ENCODE results near the gene ACAA1. TPM values are rescaled to one million over a fixed set of nuclear protein-coding genes. Genes with fewer than 3 reads are reported as not detected.
A peak's percentile ranks its signal among the peaks of the same experiment; 100 is the strongest.

ACAA1 gene
- total and polyA plus RNA-seq, 12 donors: 42.3 to 200 (median 106) TPM

GRCh38 chr3:38109580-38110313 lies 27.2 kb downstream of the ACAA1 start:
- TF ChIP-seq CTCF (IDR thresholded peaks at IDR 0.05) (no peak), POLR2A (IDR thresholded peaks at IDR 0.05) (no peak)
- Histone ChIP-seq H3K27ac (no peak overlapping the region), H3K4me1 (replicated peaks in 1 of 2) (no peaks in the 10 kb centered on the region), H3K27me3 (no peaks in the 10 kb centered on the region), H3K36me3 (replicated peaks in 1 of 2) (no peaks in the 10 kb centered on the region), H3K4me3 (no peak overlapping the region), H3K9me3 (replicated peaks in 1 of 3) (no peaks in the 10 kb centered on the region)
- intact Hi-C loops (cut with DNase I): loop anchor here in 1 of 2 donors (10.0 kb wide), 2 partner anchors 105 to 365 kb away; no protein-coding TSS in a partner anchor
- DNase-seq: peak in 3 of 7 donors; percentile 12 to 31 (median 16)
- WGBS, 4 donors: 89 to 100% (median 94%) methylated on average over 2 to 17 of the region's 17 CpGs

GRCh38 chr3:38108649-38109579 lies 28.0 kb downstream of the ACAA1 start:
- DNase-seq: peak in 3 of 7 donors; percentile 5 to 48 (median 19)
- H3K4me3 ChIP-seq: no peak overlapping the region
- intact Hi-C loops (cut with DNase I): no loop called here
- no peaks in the 10 kb centered on the region for H3K9me3 ChIP-seq (replicated peaks in 1 of 3)
- WGBS, 4 donors: 71 to 79% (median 76%) methylated on average over 4 to 11 of the region's 11 CpGs
- H3K27me3 ChIP-seq: no peaks in the 10 kb centered on the region
- TF ChIP-seq CTCF (IDR thresholded peaks at IDR 0.05) (no peak), POLR2A (IDR thresholded peaks at IDR 0.05) (no peak)
- H3K4me1 ChIP-seq (replicated peaks in 1 of 2): no peaks in the 10 kb centered on the region
- no peaks in the 10 kb centered on the region for H3K36me3 ChIP-seq (replicated peaks in 1 of 2)
- no peak overlapping the region for H3K27ac ChIP-seq

GRCh38 chr3:38107911-38108648 lies 28.8 kb downstream of the ACAA1 start:
- no peak overlapping the region for H3K4me3 ChIP-seq
- intact Hi-C loops (cut with DNase I): no loop called here
- no peaks in the 10 kb centered on the region for H3K4me1 ChIP-seq (replicated peaks in 1 of 2)
- no peak overlapping the region for H3K27ac ChIP-seq
- WGBS, 4 donors: 79 to 91% (median 86%) methylated on average over 6 to 7 of the region's 7 CpGs
- H3K27me3 ChIP-seq: no peaks in the 10 kb centered on the region
- DNase-seq: peak in 2 of 7 donors; percentile 5 to 27
- H3K9me3 ChIP-seq (replicated peaks in 1 of 3): no peaks in the 10 kb centered on the region
- TF ChIP-seq CTCF (IDR thresholded peaks at IDR 0.05) (no peak), POLR2A (IDR thresholded peaks at IDR 0.05) (no peak)
- no peaks in the 10 kb centered on the region for H3K36me3 ChIP-seq (replicated peaks in 1 of 2)

GRCh38 chr3:38105525-38105924 lies 31.4 kb downstream of the ACAA1 start:
- H3K9me3 ChIP-seq (replicated peaks in 1 of 3): no peaks in the 10 kb centered on the region
- no peaks in the 10 kb centered on the region for H3K4me1 ChIP-seq (replicated peaks in 1 of 2)
- H3K27me3 ChIP-seq: no peaks in the 10 kb centered on the region
- DNase-seq: no peak
- no peak overlapping the region for H3K4me3 ChIP-seq
- no peak overlapping the region for H3K27ac ChIP-seq
- TF ChIP-seq POLR2A (IDR thresholded peaks at IDR 0.05) (no peak), CTCF (IDR thresholded peaks at IDR 0.05) (no peak)
- intact Hi-C loops (cut with DNase I): no loop called here
- WGBS, 4 donors: 36 to 39% (median 38%) methylated on average over 1 of the region's 1 CpG
- H3K36me3 ChIP-seq (replicated peaks in 1 of 2): no peaks in the 10 kb centered on the region
